CD4-positive, alpha-beta T cell (primary cell): ENCODE data around the gene BICC1. TPM values are rescaled to one million over a fixed set of nuclear protein-coding genes. Genes with fewer than 3 reads are reported as not detected.

Experiments used
- ATAC-seq: fragments of 200-7000 bp; cut with Tn5 transposase; one replicate; pipeline ENCODE4 v1.10.0; 2022; ENCODE audit warnings: mild to moderate bottlenecking; ENCODE audit not compliant: poor library complexity
- CTCF ChIA-PET: fragments of 350-600 bp; sonication (Branson Sonifier 250); formaldehyde crosslinking; loops from one replicate; lab custom pipeline; 2021; ENCODE audit warnings: antibody characterized with exemption, inconsistent platforms; lab: Charles Lee
- POLR2A ChIA-PET: fragments of 350-600 bp; sonication (Branson Sonifier 250); formaldehyde crosslinking; loops from one replicate; lab custom pipeline; 2021; ENCODE audit warnings: antibody characterized with exemption, inconsistent platforms; lab: Charles Lee
- DNase-seq, 14 experiments: peaks; one replicate each; pipeline ENCODE4 v3.0.0-alpha.2; 2013 to 2020; ENCODE audit warnings: mixed read lengths in 2 of 14
- H3K27ac ChIP-seq, 2 donors: one replicate each; pipeline versions ENCODE4 v1.5.1 to v1.7.0; 2013; ENCODE audit warnings: low read length in 2 of 2, low read depth in 1 of 2, mild to moderate bottlenecking in 1 of 2
- H3K27me3 ChIP-seq, 2 experiments: 1 replicate in 1 of 2; 2 replicates in 1 of 2; pipeline versions ENCODE4 v1.6.1 to v1.7.0; 2013; ENCODE audit warnings: low read length in 2 of 2, control low read depth in 1 of 2, mild to moderate bottlenecking in 1 of 2, moderate library complexity in 1 of 2; ENCODE audit not compliant: insufficient read depth in 2 of 2, control insufficient read depth in 1 of 2
- H3K36me3 ChIP-seq: one replicate; pipeline ENCODE4 v1.6.1; 2013; ENCODE audit warnings: low read length, control low read depth; ENCODE audit not compliant: insufficient read depth
- H3K4me1 ChIP-seq: one replicate; pipeline ENCODE4 v1.6.1; 2013; ENCODE audit warnings: low read length, control low read depth; ENCODE audit not compliant: insufficient read depth
- H3K4me3 ChIP-seq: one replicate; pipeline ENCODE4 v1.5.1; 2013; ENCODE audit warnings: mild to moderate bottlenecking, low read length, moderate library complexity
- H3K9me3 ChIP-seq, 2 experiments: 1 replicate in 1 of 2; 2 replicates in 1 of 2; pipeline versions ENCODE4 v1.6.1 to v1.7.0; 2013; ENCODE audit warnings: low read length in 2 of 2, mild to moderate bottlenecking in 2 of 2, control low read depth in 1 of 2, moderate library complexity in 1 of 2; ENCODE audit not compliant: control insufficient read depth in 1 of 2, insufficient read depth in 1 of 2
- H3K27ac Mint-ChIP-seq: one replicate; pipeline ENCODE4 v1.8.0; 2020; ENCODE audit warnings: mixed read lengths
- H3K27me3 Mint-ChIP-seq: one replicate; pipeline ENCODE4 v1.8.0; 2021; ENCODE audit warnings: mixed read lengths
- H3K36me3 Mint-ChIP-seq: one replicate; pipeline ENCODE4 v1.8.0; 2021; ENCODE audit warnings: low read depth, mixed read lengths
- H3K4me1 Mint-ChIP-seq: one replicate; pipeline ENCODE4 v1.8.0; 2021; ENCODE audit warnings: low read depth, mixed read lengths
- H3K4me3 Mint-ChIP-seq: one replicate; pipeline ENCODE4 v1.8.0; 2020; ENCODE audit warnings: mild to moderate bottlenecking, mixed read lengths
- H3K9me3 Mint-ChIP-seq: one replicate; pipeline ENCODE4 v1.8.0; 2020; ENCODE audit warnings: mixed read lengths
- CTCF ChIP-seq: fragments of 200-600 bp; IDR thresholded peaks from one replicate; pipeline ENCODE4 v1.8.0; 2022; ENCODE audit warnings: antibody characterized with exemption, mild to moderate bottlenecking
- intact Hi-C, 2 experiments: fragments of 100-400 bp; cut with DNase I in 1 of 2; cut with micrococcal nuclease in 1 of 2; formaldehyde crosslinking; loops; one replicate each; pipeline versions ENCODE4 v1.15.1 to v1.9.0; 2023 to 2025; cut with DNase I, micrococcal nuclease
- total RNA-seq, 174 experiments: library from RNA in 2 of 174; stranded (reverse) in 2 of 174; gene quantifications; one replicate each; pipeline ENCODE4 v1.2.3 and lab custom pipeline; 2021 to 2026

Gene BICC1
- total RNA-seq, 2 experiments from 2014 or later: not detected

- no peak for TF ChIP-seq CTCF
- H3K36me3 ChIP-seq: no peaks in the 10 kb centered on the region
- peaks cover 12% of the 10 kb centered on the region for H3K4me1 Mint-ChIP-seq
- no peak overlapping the region for H3K27ac Mint-ChIP-seq
- no peaks in the 10 kb centered on the region for H3K36me3 Mint-ChIP-seq
- H3K4me1 ChIP-seq: peaks cover 7% of the 10 kb centered on the region
- no peak for ATAC-seq
- H3K4me3 Mint-ChIP-seq: no peak overlapping the region
- no peaks in the 10 kb centered on the region for H3K9me3 ChIP-seq
- ChIA-PET CTCF (no interaction called here), POLR2A (no interaction called here)
- H3K27me3 ChIP-seq: peaks cover 17 to 44% of the 10 kb centered on the region in 2 experiments
- H3K27me3 Mint-ChIP-seq: peaks cover 86% of the 10 kb centered on the region
- H3K27ac ChIP-seq: no peak overlapping the region
- intact Hi-C loops: loop anchor here in 1 of 2 experiments (10.0 kb wide), 1 partner anchor 212 kb away; no protein-coding TSS in a partner anchor
- no peaks in the 10 kb centered on the region for H3K9me3 Mint-ChIP-seq
- DNase-seq: no peak
- no peak overlapping the region for H3K4me3 ChIP-seq
Measured at GRCh38 chr10:58517081-58517480, 4.4 kb downstream of the BICC1 start.

- H3K27ac Mint-ChIP-seq: no peak overlapping the region
- ATAC-seq: no peak
- Histone ChIP-seq H3K4me1 (peaks cover 7% of the 10 kb centered on the region), H3K9me3 (no peaks in the 10 kb centered on the region), H3K27me3 (peaks cover 12 to 39% of the 10 kb centered on the region in 2 experiments), H3K36me3 (no peaks in the 10 kb centered on the region), H3K27ac (no peak overlapping the region), H3K4me3 (no peak overlapping the region)
- intact Hi-C loops: loop anchor here in 1 of 2 experiments (10.0 kb wide), 1 partner anchor 213 kb away; no protein-coding TSS in a partner anchor
- H3K4me3 Mint-ChIP-seq: no peak overlapping the region
- ChIA-PET POLR2A (no interaction called here), CTCF (no interaction called here)
- H3K27me3 Mint-ChIP-seq: peaks cover 84% of the 10 kb centered on the region
- H3K9me3 Mint-ChIP-seq: no peaks in the 10 kb centered on the region
- H3K36me3 Mint-ChIP-seq: no peaks in the 10 kb centered on the region
- no peak for DNase-seq
- H3K4me1 Mint-ChIP-seq: peaks cover 6% of the 10 kb centered on the region
- no peak for TF ChIP-seq CTCF
Measured at GRCh38 chr10:58517491-58518355, 5.1 kb downstream of the BICC1 start.

- H3K27ac ChIP-seq: no peak overlapping the region
- intact Hi-C loops: loop anchor here in 1 of 2 experiments (10.0 kb wide), 1 partner anchor 214 kb away; no protein-coding TSS in a partner anchor
- H3K36me3 Mint-ChIP-seq: no peaks in the 10 kb centered on the region
- POLR2A ChIA-PET: no interaction called here
- no peak for ATAC-seq
- no peaks in the 10 kb centered on the region for H3K4me1 ChIP-seq
- H3K9me3 ChIP-seq: no peaks in the 10 kb centered on the region
- H3K27ac Mint-ChIP-seq: no peak overlapping the region
- H3K4me1 Mint-ChIP-seq: peaks cover 4% of the 10 kb centered on the region
- no peak for TF ChIP-seq CTCF
- peaks cover 7 to 31% of the 10 kb centered on the region in 2 experiments for H3K27me3 ChIP-seq
- no peaks in the 10 kb centered on the region for H3K36me3 ChIP-seq
- CTCF ChIA-PET: no interaction called here
- H3K27me3 Mint-ChIP-seq: peaks cover 81% of the 10 kb centered on the region
- H3K9me3 Mint-ChIP-seq: no peaks in the 10 kb centered on the region
- no peak overlapping the region for H3K4me3 Mint-ChIP-seq
- no peak for DNase-seq
- H3K4me3 ChIP-seq: no peak overlapping the region
Measured at GRCh38 chr10:58518775-58519174, 6.1 kb downstream of the BICC1 start.
